Embryonic facial prominence (tissue), 1 donor: ENCODE results near the gene MBNL1.
"Not testable (repeated sequence)": the region's sequence is repeated elsewhere in the genome, so short reads cannot be mapped to it uniquely, and the experiment has no call there.

ENCODE experiments used
- DNase-seq: peaks from one replicate; pipeline ENCODE4 v3.0.0-alpha.2; 2016; ENCODE audit errors: extremely low spot score

The MBNL1 gene

DNA sequence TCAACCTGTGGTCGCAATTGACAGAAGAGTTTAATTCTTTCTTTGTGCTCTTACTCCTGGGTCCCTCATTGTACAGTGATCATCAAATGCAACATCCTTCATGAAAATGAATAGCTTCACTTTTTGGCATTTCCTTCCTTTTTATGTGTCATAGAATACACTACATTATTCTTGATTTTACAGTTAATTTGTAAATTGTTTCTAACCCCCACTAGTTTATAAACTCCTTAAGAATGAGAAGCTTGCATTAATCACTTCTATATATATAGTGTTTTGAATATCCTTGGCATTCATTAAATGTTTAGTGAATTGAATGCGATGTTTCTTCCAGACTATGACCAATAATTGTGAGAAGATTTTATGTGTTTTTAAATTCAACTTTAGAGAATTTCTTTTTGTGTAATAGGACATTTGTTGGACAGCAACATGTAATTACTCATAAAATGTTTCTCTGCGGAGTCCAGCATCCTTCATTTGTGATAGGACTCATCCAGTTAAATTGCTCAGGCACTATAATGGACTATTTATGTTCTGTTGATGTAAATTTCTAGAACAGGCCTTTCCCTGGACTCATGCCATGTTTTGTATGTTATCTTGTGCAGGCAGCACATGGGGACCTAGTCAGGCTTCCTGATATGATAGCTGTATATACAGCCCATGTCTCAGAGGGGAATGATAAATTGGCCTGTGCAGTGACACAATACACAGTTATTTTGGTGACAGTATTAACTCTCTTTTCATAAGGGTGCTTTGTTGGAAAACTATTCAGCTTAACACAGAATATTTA, 51.3 kb downstream of the MBNL1 start:
- no peak for DNase-seq

DNA sequence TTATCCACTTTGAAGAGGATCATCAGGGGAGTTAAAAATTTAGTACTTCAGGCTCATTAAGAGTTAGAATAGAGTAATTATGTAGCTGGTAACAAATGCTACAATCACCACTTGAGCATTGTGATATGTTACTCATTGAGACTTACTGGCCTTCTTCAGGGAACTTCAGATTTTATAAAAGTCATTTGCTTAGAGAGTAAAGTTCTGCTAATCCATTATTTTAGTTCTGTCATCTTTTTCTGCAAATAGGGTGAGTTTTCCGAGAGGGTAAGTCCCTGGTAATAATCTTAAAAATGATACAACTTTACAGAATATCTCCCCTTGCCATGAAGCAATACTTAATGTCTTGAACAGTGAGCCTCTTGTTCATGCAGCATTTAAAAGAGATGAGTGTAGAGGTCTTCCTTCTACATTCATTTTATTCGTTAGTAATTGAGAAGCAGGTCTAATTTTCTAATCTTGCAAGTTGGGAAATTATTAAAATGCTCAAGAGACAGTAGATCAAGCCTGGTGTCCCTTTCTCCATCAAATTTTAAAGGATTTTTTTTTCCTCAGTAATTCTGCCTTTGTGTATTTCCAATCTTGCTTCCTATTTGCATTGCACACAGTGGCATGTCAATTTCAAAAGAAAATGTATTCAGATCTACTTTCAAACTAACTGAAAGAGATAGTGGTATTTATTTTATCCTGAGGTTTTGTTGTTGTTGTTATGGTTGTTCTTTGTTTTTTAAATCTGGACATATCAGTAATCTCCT, 52.6 kb downstream of the MBNL1 start:
- DNase-seq = no peak

DNA sequence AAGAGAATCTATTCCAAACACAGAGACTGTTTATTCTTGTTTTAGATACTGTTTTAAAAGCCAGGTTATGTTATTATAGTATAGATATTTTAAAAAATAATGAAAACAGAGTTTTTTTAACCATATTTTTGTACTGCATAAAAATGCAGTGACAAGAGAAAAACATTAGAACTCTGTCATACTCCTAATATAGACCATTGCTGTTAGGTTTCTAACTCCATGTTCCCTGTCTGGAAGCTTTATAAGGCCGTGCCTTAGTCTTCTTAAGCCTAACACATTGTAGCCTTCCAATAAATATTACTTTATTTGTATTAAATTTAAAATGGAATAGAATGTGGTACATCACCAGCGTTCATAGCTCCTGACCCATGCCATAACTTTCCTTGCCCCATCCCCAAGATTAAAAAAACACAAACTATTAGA, 53.2 kb downstream of the MBNL1 start:
- DNase-seq = no peak

DNA sequence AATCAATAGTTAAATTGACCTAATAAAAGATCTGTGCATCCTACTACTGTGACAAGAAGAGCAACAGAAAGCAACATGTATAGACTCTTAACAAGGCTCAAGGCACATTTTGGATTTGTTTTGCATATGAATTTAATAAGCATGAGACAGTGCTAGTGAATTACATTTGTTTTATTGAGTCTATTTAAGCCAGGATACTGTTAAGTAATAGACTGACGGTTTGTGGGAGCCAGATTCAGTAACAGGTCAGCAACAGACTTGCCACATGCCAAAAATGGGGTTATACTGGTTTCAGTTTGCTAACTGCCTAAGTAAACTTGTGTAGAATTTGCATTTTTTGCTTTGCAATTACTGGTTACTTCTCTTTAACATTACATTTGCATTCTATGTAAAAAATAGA, 54.0 kb downstream of the MBNL1 start:
- DNase-seq = no peak

DNA sequence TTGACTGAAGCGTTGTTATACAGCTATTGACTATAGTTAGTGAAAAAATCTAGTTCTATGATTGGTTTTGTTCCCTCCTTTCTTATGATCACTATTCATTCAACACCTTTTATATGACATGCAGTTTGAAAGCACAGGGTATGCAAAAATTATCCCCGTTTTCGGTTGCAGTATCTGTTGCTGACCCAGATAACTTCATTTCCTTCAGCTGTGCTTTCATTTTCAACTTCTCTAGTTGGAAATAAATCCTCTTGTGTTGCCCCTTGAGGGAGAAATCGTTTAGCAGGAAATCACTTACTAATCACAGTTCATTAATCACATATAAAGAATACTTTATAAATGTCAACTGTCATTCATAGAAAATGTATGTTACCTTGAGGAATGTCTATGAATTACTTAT, 55.1 kb downstream of the MBNL1 start:
- DNase-seq = no peak

DNA sequence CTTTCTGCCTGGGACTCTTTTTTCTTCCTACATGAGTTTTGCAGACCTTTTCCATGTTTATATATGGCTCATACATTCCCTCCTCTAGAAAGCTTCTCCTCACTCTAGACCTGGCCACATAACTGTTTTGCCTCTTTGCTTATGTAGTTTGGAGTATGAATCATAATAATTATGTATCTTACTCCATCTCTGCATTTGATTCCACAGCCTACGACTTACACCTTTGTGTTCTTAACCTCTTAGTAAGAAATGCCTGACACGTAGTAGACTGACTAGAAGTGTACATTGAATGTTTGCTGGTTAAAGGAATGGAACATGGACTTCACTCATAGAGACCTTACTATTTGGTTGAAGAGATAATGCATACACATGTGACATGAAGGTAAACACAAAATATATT, 56.4 kb downstream of the MBNL1 start:
- DNase-seq = no peak

DNA sequence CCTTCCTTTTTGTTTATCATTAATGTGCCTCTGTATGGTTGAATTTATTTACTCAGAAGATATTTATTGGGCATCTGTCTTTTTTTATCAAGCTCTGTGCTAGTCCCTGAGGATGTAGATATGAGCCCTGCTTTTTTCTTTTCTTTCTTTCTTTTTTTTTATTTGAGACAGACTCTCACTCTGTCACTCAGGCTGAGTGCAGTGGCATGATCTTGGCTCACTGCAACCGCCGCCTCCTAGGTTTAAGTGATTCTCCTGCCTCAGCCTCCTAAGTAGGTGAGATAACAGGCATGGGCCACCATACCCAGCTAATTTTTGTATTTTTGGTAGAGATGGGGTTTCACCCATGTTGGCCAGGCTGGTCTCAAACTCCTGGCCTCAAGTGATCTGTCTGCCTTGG, 58.5 kb downstream of the MBNL1 start:
- no peak for DNase-seq

DNA sequence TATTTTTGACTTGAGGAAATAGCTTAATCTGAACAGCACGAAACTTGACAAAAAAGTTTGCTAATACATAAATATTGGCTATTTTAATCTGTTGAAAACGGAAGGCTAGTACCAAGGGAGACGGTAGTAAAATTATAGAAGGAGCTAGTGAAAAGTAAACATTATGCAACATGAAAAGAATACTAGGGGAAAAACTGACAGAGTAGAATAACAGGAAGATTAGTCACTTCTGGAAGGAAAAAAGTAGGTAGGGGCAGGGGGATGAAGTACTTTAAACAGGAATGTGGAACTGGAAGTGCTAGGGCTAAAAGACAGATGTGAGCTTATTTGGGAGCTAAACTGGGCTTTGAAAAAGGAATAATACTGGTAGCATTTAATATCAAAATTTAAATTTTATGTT, 60.1 kb downstream of the MBNL1 start:
- no peak for DNase-seq

DNA sequence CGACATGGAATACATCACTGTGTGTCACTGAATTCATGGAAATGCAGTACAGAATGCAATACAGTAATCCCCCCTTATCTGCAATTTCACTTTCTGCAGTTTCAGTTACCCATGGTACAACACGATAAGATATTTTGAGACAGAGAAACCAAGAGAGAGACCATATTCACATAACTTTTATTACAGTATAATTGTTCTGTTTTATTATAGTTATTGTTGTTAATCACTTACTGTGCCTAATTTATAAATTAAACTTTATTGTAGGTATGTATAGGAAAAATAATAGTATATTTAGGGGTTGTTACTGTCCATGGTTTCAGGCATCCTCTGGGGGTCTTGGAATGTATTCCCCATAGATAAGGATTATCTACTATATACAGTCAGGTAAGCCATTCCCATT, 61.8 kb downstream of the MBNL1 start:
- no peak for DNase-seq

DNA sequence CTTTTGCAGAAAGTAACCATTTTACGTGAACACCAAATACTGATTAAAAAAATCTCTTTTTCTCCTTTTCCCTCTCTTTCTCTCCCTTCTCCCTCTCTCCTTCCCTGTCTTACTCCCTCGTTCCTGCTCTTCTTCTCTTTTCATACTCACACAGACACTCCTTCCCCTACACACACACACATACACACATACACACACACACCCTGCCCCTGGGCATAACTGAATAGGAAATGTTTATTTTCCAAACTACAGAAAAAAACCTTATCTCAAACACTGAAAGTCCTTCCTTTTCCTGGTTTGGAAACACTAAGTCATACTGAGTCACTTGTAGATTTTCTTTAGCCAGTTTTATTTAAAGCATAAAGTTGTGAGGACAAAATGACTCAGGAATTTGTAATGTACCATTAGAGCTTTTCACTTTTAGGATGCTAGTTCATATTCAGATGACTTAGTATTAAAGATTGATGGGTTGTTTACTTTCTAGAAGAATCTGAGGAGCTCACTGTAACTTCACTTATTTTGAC, 62.4 kb downstream of the MBNL1 start:
- DNase-seq = no peak

DNA sequence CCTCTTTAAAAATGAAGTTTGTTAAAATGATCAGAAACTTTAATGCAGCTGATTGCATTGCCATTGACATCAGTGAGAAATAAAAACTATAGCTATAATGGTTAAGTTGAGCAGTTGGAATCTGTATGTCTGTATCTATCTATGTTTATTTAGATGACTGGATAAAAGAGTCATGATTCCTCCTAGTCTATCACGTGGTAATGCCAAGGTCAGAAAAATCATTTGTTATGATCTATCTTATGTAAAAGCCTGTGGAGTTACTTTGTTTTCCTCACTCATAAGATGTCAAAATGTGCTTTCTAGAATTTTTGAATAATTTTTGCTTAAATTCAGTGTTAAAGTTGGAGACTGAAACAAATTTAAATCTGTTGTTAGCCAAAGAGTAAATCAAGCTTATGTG, 63.3 kb downstream of the MBNL1 start:
- no peak for DNase-seq

DNA sequence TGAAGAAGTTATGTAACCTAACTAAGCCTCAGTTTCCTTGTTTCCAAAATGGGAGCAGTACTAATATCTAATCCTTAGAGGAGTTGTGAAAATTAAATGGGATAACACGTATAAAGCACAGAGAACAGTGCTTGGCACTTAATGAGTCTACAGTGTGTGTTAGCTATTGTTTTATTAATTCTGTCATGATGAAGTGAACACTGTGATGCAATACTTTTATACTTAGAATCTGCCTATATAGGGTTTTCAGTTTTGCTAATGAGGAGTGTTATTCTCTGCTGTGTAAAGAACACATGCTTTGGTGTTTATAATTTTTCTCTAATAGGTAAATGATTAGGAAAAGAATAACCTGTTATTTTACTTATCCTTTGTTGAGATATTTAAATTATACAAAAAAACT, 65.2 kb downstream of the MBNL1 start:
- DNase-seq = no peak

DNA sequence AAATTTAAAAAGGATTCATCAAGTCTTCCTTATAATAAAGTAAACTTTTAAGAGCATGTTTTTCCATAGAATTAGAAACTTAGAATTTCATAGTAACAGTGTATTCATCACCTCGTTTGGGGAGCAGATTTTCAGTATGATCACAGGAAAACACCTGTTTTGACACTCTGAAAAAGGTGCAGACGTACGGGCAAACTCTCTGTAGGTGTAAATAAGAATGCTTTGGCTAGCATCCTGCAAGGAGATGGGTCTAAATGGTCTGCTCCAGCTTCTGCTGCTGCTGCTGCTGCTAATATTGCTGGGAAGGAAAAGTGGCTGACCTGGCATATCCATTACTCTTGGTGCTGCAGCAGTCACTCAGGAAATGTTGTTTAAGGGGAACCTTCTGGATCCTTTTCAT, 66.0 kb downstream of the MBNL1 start:
- DNase-seq = no peak

DNA sequence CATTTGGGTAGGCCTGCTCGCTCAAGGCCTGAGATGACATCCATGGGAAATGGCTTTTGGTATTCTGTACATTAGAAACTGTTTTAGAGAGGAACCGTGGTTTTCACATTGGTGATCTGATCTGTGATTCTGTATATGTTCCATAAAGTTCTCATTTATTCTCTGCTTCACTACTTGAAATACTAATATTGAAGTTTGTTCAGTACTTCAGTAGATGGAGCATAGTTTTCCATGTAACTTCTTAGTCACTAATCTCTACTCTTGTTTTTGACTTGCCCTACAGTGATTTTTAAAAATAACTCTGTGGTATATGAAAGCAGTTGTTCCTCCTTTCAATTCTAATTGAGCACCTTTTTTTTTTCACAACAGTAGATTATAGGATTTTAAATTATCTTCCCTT, 66.5 kb downstream of the MBNL1 start:
- no peak for DNase-seq

DNA sequence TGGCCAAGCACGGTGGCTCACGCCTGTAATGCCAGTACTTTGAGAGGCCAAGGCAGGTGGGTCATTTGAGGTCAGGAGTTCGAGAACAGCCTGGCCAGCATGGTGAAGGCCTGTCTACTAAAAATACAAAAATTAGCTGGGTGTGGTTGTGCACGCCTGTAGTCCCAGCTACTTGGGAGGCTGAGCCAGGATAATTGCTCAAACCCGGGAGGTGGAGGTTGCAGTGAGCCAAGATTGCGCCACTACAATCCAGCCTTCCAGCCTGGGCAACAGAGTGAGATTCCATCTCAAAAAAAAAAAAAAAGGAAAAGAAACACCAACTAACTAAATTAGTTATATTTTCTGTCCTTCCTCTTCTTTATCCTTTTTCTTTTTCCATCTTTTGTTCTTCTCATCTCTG, 68.6 kb downstream of the MBNL1 start:
- DNase-seq = not testable (repeated sequence)

DNA sequence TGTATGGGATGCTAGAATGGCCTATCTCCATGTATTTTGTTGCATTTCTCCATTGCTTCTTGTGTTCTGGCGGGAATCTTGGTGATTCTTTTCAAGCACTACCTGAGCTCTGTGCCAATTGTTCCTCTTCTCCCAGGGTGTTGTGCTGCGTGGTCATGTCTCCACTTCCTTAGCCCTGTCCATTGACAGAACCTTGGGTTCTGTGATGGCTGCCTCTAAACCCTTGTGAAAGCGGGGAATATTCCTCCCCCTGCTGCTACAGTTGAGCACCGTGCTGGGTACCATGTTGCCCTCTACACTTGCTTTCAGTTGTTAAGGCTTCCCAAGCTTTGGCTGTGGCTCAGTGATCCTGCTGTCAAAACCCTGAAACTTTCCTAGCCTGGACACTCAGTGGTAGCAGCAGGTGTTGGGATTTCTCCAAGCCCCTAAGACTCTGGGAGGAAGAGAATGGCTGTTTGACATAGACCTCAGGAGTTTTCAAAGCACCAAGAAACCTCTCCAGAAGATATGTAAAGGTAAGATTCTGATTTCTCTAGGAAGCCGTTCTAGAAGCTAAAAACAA, 69.5 kb downstream of the MBNL1 start:
- DNase-seq = no peak

DNA sequence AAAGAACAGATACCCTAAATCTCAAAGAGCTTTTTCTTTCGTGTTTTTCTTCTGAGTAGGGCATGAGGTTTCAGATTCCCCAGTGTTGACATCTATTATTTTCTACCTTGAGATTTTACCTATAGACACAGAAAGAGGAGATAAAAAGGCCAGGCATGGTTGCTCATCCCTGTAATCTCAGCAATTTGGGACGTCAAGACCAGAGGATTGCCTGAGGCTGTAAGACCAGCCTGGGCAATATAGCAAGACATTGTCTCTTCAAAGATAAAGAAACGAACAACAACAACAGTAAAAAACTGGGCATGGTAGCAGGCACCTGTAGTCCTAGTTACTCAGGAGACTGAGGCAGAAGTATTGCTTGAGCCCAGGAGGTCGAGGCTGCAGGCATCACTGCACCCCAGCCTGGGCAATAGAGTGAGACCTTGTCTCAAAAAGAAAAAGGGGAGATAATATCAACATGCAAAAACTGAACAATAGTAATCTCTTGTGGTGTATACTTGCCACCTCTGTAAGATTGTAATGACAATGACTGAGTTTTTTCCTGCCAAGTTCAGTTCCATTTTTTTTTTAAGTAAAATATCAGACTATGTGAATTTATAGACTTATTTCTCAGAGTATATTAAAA, 71.3 kb downstream of the MBNL1 start:
- DNase-seq = no peak

DNA sequence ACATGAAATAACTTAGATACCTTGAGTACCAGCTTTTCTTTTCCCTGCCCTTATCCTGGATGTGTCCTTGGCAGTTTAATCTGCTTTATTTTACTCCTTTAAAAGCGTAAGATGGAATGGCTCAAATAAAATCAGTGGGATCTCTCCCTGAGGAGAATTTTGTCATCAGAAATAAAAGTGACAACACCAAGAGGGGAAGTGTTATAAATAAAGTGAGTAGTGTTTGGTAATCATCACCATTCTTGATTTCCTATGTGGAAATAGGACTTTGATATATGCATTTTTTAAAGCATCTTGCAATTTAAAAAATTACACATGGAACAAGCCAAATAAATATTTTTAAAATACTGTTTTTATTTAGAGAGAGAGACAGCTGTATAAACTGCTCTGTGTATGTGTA, 76.5 kb downstream of the MBNL1 start:
- no peak for DNase-seq

DNA sequence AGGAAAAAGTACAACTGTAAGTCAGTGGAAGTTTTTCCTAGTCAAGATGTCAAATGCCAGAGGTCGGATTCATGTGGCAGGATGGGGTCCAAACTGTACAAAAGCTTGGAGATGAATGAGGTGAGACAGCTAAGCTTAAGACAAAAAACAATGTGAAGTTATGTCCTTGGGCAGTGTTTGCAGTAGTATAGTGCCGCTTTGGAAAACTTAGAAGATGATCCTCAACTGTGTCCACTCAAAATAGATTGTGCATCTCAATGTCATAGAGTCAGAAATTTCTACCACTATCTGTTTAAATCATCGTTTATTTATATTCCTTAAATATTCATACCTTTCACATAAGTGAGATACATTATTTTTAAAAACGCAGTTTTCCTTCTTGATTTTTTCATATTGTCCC, 77.3 kb downstream of the MBNL1 start:
- no peak for DNase-seq

DNA sequence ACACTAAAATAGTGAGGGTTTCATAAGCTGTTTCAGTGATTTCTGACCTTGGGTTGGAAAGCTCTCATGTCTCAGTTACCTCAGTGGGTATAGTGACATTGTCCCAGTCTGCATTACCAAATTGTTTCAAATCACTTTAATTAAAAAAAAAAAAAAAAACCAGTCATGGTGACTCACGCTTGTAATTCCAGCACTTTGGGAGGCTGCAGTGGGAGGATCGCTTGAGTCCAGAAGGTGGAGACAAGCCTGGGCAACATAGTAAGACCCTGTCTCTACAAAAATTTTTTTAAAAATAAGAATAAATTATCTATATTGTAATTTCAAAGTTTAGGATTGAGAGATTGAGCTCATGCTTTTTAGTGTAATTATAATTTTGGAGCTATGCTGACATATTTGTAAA, 78.0 kb downstream of the MBNL1 start:
- DNase-seq = no peak

DNA sequence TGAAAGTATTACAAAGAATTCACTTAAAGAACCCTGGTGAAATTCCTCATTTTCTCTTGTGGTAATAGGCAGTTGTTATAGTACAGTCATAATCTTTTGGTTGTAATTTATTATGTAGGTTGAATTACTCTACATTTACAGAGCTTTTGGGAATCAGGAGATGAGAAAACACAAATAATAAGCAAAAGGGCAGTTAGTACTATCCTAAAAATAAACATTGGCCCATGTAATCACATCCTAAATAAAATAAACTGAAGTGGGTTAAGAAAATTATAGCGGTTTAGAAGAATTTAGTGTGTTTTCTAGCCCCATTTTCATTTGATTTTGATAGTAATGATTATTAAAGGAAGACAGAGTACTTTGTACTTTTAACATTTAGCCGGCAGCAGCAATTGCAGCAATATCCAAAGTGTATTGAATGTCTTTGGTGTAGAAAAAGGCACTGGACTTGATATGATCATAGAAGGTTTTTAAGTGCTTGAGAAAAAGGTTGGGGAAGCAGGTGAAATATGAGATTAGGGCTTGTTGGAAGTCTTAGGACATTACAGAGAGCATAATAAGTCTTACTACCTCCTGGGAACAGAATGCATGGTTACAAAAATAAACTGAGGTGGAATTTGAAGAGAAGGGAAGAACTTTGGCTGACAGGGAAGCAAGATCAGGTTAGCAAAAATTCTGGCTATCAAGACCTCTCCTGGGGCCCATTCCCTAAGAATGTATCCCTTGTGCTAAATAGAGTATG, 79.9 kb downstream of the MBNL1 start:
- DNase-seq = no peak

DNA sequence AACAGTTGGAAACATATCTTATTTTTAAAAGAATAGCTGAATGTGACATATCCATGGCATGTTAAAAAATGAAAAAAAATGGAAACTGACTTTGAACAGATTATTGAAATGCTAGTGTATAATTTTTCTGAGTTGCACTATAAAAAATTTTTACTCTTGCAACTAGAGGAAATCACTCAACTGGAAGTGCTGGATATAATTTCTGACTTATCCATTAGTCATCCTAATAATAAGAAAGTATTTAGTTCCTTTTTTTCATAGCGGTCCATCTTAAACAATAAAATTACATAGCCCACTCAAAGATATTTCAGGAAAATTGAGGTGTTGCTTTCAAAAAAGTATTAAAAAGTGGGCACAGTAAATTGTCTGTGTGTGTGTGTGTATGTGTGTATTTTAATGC, 80.7 kb downstream of the MBNL1 start:
- DNase-seq = no peak
